Spleen (tissue), 7 donors: ENCODE data around the gene SERPINA12.

Experiments
- POLR2A ChIP-seq, 3 donors: fragments of 450-650 bp; IDR thresholded peaks; one replicate each; pipeline ENCODE4 v1.5.1; 2017; ENCODE audit warnings: antibody characterized with exemption in 3 of 3, mild to moderate bottlenecking in 1 of 3
- TF ChIP-seq, protein P1 (sequence below), 11 experiments: fragments of 200-600 bp in 7 of 11; fragments of 450-650 bp in 4 of 11; sonication (generic) in 4 of 11; IDR thresholded peaks in 8 of 11; conservative IDR thresholded peaks in 3 of 11; 1 replicate in 7 of 11; 2 replicates in 4 of 11; pipeline versions ENCODE4 v1.4.0 to v1.8.0; 2016 to 2021; ENCODE audit warnings: antibody characterized with exemption in 11 of 11, inconsistent platforms in 4 of 11, mild to moderate bottlenecking in 1 of 11
- donor health status: DM: no; HTN: no; CAD: no; lungs with moderate emphysema.
- donor health status: DM: no; HTN: no; CAD: no.
- donor health status: DM: no; HTN: no; CAD: no.

DNA sequence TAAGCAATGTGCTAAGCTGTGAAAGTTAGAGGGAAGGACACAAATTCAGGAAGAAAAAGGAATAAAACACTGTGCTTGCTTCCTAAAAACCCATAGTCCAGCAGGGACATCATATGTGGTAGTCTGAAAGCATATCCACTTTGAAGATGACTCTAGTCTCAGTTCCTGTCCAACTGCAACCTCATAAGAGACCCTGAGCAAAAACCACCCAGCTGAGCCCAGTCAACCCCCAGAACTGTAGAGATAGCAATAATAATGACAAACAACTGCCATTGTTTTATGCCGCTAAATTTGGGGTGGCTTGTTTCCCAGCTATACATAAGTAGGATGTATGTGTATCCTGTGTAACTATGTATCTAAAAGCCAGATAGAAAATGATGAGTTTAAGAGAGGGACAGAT is 48.1 kb upstream of the SERPINA12 start:
- TF ChIP-seq POLR2A (IDR thresholded peaks at IDR 0.05): no peak
- TF ChIP-seq, protein P1, sequence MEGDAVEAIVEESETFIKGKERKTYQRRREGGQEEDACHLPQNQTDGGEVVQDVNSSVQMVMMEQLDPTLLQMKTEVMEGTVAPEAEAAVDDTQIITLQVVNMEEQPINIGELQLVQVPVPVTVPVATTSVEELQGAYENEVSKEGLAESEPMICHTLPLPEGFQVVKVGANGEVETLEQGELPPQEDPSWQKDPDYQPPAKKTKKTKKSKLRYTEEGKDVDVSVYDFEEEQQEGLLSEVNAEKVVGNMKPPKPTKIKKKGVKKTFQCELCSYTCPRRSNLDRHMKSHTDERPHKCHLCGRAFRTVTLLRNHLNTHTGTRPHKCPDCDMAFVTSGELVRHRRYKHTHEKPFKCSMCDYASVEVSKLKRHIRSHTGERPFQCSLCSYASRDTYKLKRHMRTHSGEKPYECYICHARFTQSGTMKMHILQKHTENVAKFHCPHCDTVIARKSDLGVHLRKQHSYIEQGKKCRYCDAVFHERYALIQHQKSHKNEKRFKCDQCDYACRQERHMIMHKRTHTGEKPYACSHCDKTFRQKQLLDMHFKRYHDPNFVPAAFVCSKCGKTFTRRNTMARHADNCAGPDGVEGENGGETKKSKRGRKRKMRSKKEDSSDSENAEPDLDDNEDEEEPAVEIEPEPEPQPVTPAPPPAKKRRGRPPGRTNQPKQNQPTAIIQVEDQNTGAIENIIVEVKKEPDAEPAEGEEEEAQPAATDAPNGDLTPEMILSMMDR (IDR thresholded peaks at IDR 0.05 in 8 of 11, conservative IDR thresholded peaks at IDR 0.05 in 3 of 11): no peak
